HepG2 (cell line): ENCODE results near the gene RBM5. TPM values are rescaled to one million over a fixed set of nuclear protein-coding genes. Genes with fewer than 3 reads are reported as not detected.

Experiments used
- ATRX ChIP-seq: sonication (generic); formaldehyde crosslinking; IDR thresholded peaks from 2 replicates; pipeline ENCODE4 v1.4.0; 2020; ENCODE audit warnings: missing genetic modification reagents, borderline replicate concordance
- POLR2AphosphoS2 ChIP-seq: IDR thresholded peaks from 2 replicates; pipeline ENCODE4 v1.6.1; 2011; ENCODE audit warnings: low read depth, low read length, improper control_type of control experiment
- RAD21 ChIP-seq: fragments of 450-650 bp; formaldehyde crosslinking; IDR thresholded peaks from 2 replicates; pipeline ENCODE4 v1.5.0; 2020; ENCODE audit warnings: mild to moderate bottlenecking
- SRY ChIP-seq: sonication (generic); formaldehyde crosslinking; IDR thresholded peaks from 2 replicates; pipeline ENCODE4 v1.8.0; 2022; ENCODE audit warnings: mild to moderate bottlenecking, missing genetic modification reagents
- ZFP36L1 ChIP-seq: sonication (generic); formaldehyde crosslinking; IDR thresholded peaks from 2 replicates; pipeline ENCODE4 v1.8.0; 2022; ENCODE audit warnings: mild to moderate bottlenecking, missing genetic modification reagents, moderate library complexity
- ZNF331 ChIP-seq: sonication (generic); formaldehyde crosslinking; IDR thresholded peaks from 2 replicates; pipeline ENCODE4 v1.4.0; 2020; ENCODE audit warnings: missing genetic modification reagents
- ZNF607 ChIP-seq: sonication (generic); formaldehyde crosslinking; IDR thresholded peaks from 2 replicates; pipeline ENCODE4 v1.5.1; 2020; ENCODE audit warnings: missing genetic modification reagents, mild to moderate bottlenecking, borderline replicate concordance
- ZNF629 ChIP-seq: sonication (generic); formaldehyde crosslinking; conservative IDR thresholded peaks from 2 replicates; pipeline ENCODE4 v1.5.0; 2020; ENCODE audit warnings: missing genetic modification reagents
- ZNF737 ChIP-seq: sonication (generic); formaldehyde crosslinking; IDR thresholded peaks from 2 replicates; pipeline ENCODE4 v1.5.0; 2020; ENCODE audit warnings: missing genetic modification reagents, mild to moderate bottlenecking, borderline replicate concordance
- polyA plus RNA-seq, 8 experiments: library from polyadenylated mRNA; depleted of rRNA in 3 of 8; stranded (reverse) in 7 of 8; unstranded in 1 of 8; fragments of >200 nt; fragmentation: Illumina TruSeq in 4 of 8; extraction: Trizol in 4 of 8; gene quantifications; 2 replicates each; pipeline versions ENCODE4 v1.2.1 to v1.2.3, GENCODE V29; 2011 to 2016; ENCODE audit warnings: low read depth in 4 of 8, missing spikeins in 1 of 8, mixed read lengths in 1 of 8; ENCODE audit not compliant: insufficient read depth in 1 of 8
- total RNA-seq, 5 experiments: library from RNA; depleted of rRNA; stranded (reverse); fragments of >200 nt; fragmentation: Illumina TruSeq; extraction: Trizol; gene quantifications; 2 replicates each; pipeline ENCODE4 v1.2.3, GENCODE V29; 2016; ENCODE audit warnings: low read depth in 1 of 5
- TF ChIP-seq, protein P1 (sequence below), 2 experiments: sonication (generic) in 1 of 2; formaldehyde crosslinking in 1 of 2; IDR thresholded peaks; 2 replicates each; pipeline versions ENCODE4 v1.6.1 to v1.9.0; 2014 to 2022; ENCODE audit warnings: antibody characterized with exemption in 1 of 2, borderline replicate concordance in 1 of 2, inconsistent platforms in 1 of 2, low read depth in 1 of 2, missing genetic modification reagents in 1 of 2
- TF ChIP-seq, protein P2 (sequence below): IDR thresholded peaks from 2 replicates; pipeline ENCODE4 v1.6.1; 2012; ENCODE audit warnings: inconsistent platforms
- TF ChIP-seq, protein P3 (sequence below): sonication (generic); formaldehyde crosslinking; IDR thresholded peaks from 2 replicates; pipeline ENCODE4 v1.9.0; 2021; ENCODE audit warnings: missing genetic modification reagents, mild to moderate bottlenecking, borderline replicate concordance
- TF ChIP-seq, protein P4 (sequence below): sonication (generic); formaldehyde crosslinking; IDR thresholded peaks from 2 replicates; pipeline ENCODE4 v1.4.0; 2020; ENCODE audit warnings: missing genetic modification reagents, mild to moderate bottlenecking, borderline replicate concordance
- TF ChIP-seq, protein P5 (sequence below): IDR thresholded peaks from 2 replicates; pipeline ENCODE4 v1.6.1; 2012; ENCODE audit warnings: low read depth, low read length, improper control_type of control experiment
- TF ChIP-seq, protein P6 (sequence below): sonication (generic); formaldehyde crosslinking; IDR thresholded peaks from 2 replicates; pipeline ENCODE4 v1.5.0; 2020; ENCODE audit warnings: mild to moderate bottlenecking, missing genetic modification reagents, moderate library complexity

RBM5 gene
- total and polyA plus RNA-seq, 2 of the 13 experiments (the other 11 are each of a cell fraction or from before 2014, with no cell fraction given), result 106 to 204 TPM

DNA sequence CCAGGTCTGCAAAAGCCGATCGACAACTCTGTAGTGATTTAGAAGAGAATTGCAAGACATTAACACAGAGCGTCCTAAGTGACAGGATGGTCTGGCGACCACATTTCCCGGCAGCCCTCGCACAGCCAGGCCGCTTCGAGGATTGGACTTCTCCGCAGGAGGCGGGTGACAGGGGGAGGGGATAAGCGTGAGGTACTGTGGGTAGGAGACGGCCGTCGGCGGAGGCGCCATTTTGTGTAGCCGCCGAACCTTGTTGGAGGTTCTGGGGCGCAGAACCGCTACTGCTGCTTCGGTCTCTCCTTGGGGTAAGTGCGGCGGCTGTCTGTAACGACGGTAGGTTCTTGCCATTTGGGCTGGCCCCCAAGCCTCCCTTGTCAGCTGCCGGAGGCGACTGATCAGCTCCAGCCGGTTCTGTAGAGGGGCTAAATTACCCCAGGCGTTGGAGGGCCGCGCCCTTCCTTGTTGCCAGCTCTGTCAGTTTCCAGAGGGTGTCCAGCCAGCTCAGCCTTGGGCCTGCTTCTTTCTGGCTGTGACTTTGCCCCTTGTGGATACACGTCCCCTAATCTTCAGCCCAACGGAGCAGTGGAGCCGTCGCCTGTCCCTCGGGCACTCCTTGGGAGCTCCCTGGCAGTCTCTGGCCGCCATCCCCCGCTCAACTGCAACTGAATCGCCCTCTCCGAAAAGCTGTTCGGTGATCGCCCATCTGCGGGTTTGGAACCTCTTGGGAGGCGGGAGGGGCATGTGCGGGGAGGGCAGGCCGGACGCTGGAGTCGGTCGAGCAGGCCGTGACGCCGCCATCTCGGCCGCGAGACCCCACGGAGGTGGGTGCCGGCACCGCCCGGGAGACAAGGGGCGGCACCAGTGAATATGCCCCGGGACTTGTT lies at the start of gene RBM5 (continued):
- TF ChIP-seq, protein P1, sequence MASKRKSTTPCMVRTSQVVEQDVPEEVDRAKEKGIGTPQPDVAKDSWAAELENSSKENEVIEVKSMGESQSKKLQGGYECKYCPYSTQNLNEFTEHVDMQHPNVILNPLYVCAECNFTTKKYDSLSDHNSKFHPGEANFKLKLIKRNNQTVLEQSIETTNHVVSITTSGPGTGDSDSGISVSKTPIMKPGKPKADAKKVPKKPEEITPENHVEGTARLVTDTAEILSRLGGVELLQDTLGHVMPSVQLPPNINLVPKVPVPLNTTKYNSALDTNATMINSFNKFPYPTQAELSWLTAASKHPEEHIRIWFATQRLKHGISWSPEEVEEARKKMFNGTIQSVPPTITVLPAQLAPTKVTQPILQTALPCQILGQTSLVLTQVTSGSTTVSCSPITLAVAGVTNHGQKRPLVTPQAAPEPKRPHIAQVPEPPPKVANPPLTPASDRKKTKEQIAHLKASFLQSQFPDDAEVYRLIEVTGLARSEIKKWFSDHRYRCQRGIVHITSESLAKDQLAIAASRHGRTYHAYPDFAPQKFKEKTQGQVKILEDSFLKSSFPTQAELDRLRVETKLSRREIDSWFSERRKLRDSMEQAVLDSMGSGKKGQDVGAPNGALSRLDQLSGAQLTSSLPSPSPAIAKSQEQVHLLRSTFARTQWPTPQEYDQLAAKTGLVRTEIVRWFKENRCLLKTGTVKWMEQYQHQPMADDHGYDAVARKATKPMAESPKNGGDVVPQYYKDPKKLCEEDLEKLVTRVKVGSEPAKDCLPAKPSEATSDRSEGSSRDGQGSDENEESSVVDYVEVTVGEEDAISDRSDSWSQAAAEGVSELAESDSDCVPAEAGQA (IDR thresholded peaks at IDR 0.05; ENCODE audit: low read depth), result peak; percentile 21; the same call in 1 of the 2 replicates
- TF ChIP-seq, protein P1 (CRISPR knock-in tag; IDR thresholded peaks at IDR 0.05; ENCODE audit: borderline replicate concordance), result no peak
- TF ChIP-seq, protein P2, sequence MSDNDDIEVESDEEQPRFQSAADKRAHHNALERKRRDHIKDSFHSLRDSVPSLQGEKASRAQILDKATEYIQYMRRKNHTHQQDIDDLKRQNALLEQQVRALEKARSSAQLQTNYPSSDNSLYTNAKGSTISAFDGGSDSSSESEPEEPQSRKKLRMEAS, result 0 out of 2 replicates have a peak, but pooled peaks have one; percentile 7
- no peak for TF ChIP-seq POLR2AphosphoS2
- TF ChIP-seq ATRX (CRISPR knock-in tag), result no peak
- no peak for TF ChIP-seq ZNF607 (CRISPR knock-in tag)
- peak; percentile 73; the same call in 1 of the 2 replicates for TF ChIP-seq SRY
- no peak for TF ChIP-seq ZNF737 (CRISPR knock-in tag)
- TF ChIP-seq, protein P3, sequence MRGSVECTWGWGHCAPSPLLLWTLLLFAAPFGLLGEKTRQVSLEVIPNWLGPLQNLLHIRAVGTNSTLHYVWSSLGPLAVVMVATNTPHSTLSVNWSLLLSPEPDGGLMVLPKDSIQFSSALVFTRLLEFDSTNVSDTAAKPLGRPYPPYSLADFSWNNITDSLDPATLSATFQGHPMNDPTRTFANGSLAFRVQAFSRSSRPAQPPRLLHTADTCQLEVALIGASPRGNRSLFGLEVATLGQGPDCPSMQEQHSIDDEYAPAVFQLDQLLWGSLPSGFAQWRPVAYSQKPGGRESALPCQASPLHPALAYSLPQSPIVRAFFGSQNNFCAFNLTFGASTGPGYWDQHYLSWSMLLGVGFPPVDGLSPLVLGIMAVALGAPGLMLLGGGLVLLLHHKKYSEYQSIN (CRISPR knock-in tag), result no peak
- no peak for TF ChIP-seq ZFP36L1 (CRISPR knock-in tag)
- TF ChIP-seq, protein P4, sequence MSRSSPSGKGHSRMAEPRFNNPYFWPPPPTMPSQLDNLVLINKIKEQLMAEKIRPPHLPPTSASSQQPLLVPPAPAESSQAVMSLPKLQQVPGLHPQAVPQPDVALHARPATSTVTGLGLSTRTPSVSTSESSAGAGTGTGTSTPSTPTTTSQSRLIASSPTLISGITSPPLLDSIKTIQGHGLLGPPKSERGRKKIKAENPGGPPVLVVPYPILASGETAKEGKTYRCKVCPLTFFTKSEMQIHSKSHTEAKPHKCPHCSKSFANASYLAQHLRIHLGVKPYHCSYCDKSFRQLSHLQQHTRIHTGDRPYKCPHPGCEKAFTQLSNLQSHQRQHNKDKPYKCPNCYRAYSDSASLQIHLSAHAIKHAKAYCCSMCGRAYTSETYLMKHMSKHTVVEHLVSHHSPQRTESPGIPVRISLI (CRISPR knock-in tag), result no peak; the same call in 1 of the 2 replicates
- TF ChIP-seq ZNF629 (CRISPR knock-in tag), result no peak
- TF ChIP-seq RAD21 (CRISPR knock-in tag), result no peak
- TF ChIP-seq, protein P5, sequence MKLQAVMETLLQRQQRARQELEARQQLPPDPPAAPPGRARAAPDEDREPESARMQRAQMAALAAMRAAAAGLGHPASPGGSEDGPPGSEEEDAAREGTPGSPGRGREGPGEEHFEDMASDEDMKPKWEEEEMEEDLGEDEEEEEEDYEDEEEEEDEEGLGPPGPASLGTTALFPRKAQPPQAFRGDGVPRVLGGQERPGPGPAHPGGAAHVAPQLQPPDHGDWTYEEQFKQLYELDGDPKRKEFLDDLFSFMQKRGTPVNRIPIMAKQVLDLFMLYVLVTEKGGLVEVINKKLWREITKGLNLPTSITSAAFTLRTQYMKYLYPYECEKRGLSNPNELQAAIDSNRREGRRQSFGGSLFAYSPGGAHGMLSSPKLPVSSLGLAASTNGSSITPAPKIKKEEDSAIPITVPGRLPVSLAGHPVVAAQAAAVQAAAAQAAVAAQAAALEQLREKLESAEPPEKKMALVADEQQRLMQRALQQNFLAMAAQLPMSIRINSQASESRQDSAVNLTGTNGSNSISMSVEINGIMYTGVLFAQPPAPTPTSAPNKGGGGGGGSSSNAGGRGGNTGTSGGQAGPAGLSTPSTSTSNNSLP, result peak; percentile 48; the same call in 1 of the 2 replicates
- TF ChIP-seq ZNF331 (CRISPR knock-in tag), result peak; percentile 10; the same call in 1 of the 2 replicates
- TF ChIP-seq, protein P6, sequence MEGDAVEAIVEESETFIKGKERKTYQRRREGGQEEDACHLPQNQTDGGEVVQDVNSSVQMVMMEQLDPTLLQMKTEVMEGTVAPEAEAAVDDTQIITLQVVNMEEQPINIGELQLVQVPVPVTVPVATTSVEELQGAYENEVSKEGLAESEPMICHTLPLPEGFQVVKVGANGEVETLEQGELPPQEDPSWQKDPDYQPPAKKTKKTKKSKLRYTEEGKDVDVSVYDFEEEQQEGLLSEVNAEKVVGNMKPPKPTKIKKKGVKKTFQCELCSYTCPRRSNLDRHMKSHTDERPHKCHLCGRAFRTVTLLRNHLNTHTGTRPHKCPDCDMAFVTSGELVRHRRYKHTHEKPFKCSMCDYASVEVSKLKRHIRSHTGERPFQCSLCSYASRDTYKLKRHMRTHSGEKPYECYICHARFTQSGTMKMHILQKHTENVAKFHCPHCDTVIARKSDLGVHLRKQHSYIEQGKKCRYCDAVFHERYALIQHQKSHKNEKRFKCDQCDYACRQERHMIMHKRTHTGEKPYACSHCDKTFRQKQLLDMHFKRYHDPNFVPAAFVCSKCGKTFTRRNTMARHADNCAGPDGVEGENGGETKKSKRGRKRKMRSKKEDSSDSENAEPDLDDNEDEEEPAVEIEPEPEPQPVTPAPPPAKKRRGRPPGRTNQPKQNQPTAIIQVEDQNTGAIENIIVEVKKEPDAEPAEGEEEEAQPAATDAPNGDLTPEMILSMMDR (CRISPR knock-in tag), result no peak
